ENCODE measurements around the gene LARP4. TPM values are rescaled to one million over a fixed set of nuclear protein-coding genes. Genes with fewer than 3 reads are reported as not detected.

The LARP4 gene
- total RNA-seq, 1 donor from 2014 or later: 88.4 TPM

GRCh38 chr12:50508970-50509663, 108.4 kb downstream of the LARP4 start:
- Histone ChIP-seq H3K4me2 (no peak overlapping the region), H3K27ac (no peak overlapping the region), H3K36me3 (no peaks in the 10 kb centered on the region), H3K4me3 (no peak overlapping the region), H4K20me1 (ENCODE audit: low read depth) (peaks cover 29% of the 10 kb centered on the region), H3K4me1 (peaks cover 12% of the 10 kb centered on the region), H3K27me3 (no peaks in the 10 kb centered on the region), H3K79me2 (ENCODE audit: low read depth) (peaks cover 89% of the 10 kb centered on the region), H3F3A (ENCODE audit: low read depth) (no peaks in the 10 kb centered on the region), H3K9ac (no peak overlapping the region), H3K9me3 (ENCODE audit: low read depth) (no peaks in the 10 kb centered on the region), H2AFZ (replicated peaks) (no peak overlapping the region)
- no peaks in the 10 kb centered on the region for H3K27me3 Mint-ChIP-seq (ENCODE audit: insufficient read depth, low read depth)
- H3K36me3 Mint-ChIP-seq: no peaks in the 10 kb centered on the region
- H3K9me3 Mint-ChIP-seq: no peaks in the 10 kb centered on the region
- DNase-seq (ENCODE audit: low spot score): no peak
- H3K4me1 Mint-ChIP-seq: peaks cover 26% of the 10 kb centered on the region
- no peak overlapping the region for H3K4me3 Mint-ChIP-seq
- TF ChIP-seq EZH2phosphoT487 (IDR thresholded peaks at IDR 0.05) (no peak), CTCF (IDR thresholded peaks at IDR 0.05) (no peak), EZH2 (IDR thresholded peaks at IDR 0.05) (no peak)
- no peak overlapping the region for H3K27ac Mint-ChIP-seq

GRCh38 chr12:50514526-50515276, 114.0 kb downstream of the LARP4 start:
- H3K27me3 Mint-ChIP-seq (ENCODE audit: insufficient read depth, low read depth): no peaks in the 10 kb centered on the region
- peaks cover 98% of the 10 kb centered on the region for H3K79me2 ChIP-seq (ENCODE audit: low read depth)
- H3K36me3 Mint-ChIP-seq: no peaks in the 10 kb centered on the region
- no peaks in the 10 kb centered on the region for H3K36me3 ChIP-seq
- H3K9me3 Mint-ChIP-seq: no peaks in the 10 kb centered on the region
- no peak overlapping the region for H3K4me3 ChIP-seq
- no peak overlapping the region for H3K4me3 Mint-ChIP-seq
- no peaks in the 10 kb centered on the region for H3K4me1 Mint-ChIP-seq
- DNase-seq (ENCODE audit: low spot score): no peak
- H2AFZ ChIP-seq (replicated peaks): no peak overlapping the region
- H3K27ac Mint-ChIP-seq: no peak overlapping the region
- no peak overlapping the region for H3K9ac ChIP-seq
- H3K9me3 ChIP-seq (ENCODE audit: low read depth): no peaks in the 10 kb centered on the region
- no peaks in the 10 kb centered on the region for H3F3A ChIP-seq (ENCODE audit: low read depth)
- no peak overlapping the region for H3K4me2 ChIP-seq
- no peaks in the 10 kb centered on the region for H3K27me3 ChIP-seq
- no peak overlapping the region for H3K27ac ChIP-seq
- H3K4me1 ChIP-seq: no peaks in the 10 kb centered on the region
- H4K20me1 ChIP-seq (ENCODE audit: low read depth): peaks cover 7% of the 10 kb centered on the region
- TF ChIP-seq EZH2phosphoT487 (IDR thresholded peaks at IDR 0.05) (no peak), CTCF (IDR thresholded peaks at IDR 0.05) (no peak), EZH2 (IDR thresholded peaks at IDR 0.05) (no peak)

GRCh38 chr12:50515587-50515986, 114.9 kb downstream of the LARP4 start:
- DNase-seq (ENCODE audit: low spot score): no peak
- Histone ChIP-seq H3K27ac (no peak overlapping the region), H3K4me3 (no peak overlapping the region), H3K27me3 (no peaks in the 10 kb centered on the region), H4K20me1 (ENCODE audit: low read depth) (no peaks in the 10 kb centered on the region), H3K79me2 (ENCODE audit: low read depth) (peaks cover 98% of the 10 kb centered on the region), H3K4me2 (no peak overlapping the region), H3F3A (ENCODE audit: low read depth) (no peaks in the 10 kb centered on the region), H3K9ac (no peak overlapping the region), H3K9me3 (ENCODE audit: low read depth) (no peaks in the 10 kb centered on the region), H3K36me3 (no peaks in the 10 kb centered on the region), H2AFZ (replicated peaks) (no peak overlapping the region), H3K4me1 (no peaks in the 10 kb centered on the region)
- no peaks in the 10 kb centered on the region for H3K9me3 Mint-ChIP-seq
- no peaks in the 10 kb centered on the region for H3K27me3 Mint-ChIP-seq (ENCODE audit: insufficient read depth, low read depth)
- H3K4me3 Mint-ChIP-seq: no peak overlapping the region
- peaks cover under 1% of the 10 kb centered on the region for H3K36me3 Mint-ChIP-seq
- TF ChIP-seq CTCF (IDR thresholded peaks at IDR 0.05) (no peak), EZH2phosphoT487 (IDR thresholded peaks at IDR 0.05) (no peak), EZH2 (IDR thresholded peaks at IDR 0.05) (no peak)
- H3K27ac Mint-ChIP-seq: no peak overlapping the region
- H3K4me1 Mint-ChIP-seq: no peaks in the 10 kb centered on the region

All from neural progenitor cell (in vitro differentiated cells).